ENCODE data around the gene MRPL46. TPM values are rescaled to one million over a fixed set of nuclear protein-coding genes. Genes with fewer than 3 reads are reported as not detected.
"Not testable (repeated sequence)": the region's sequence is repeated elsewhere in the genome, so short reads cannot be mapped to it uniquely, and the experiment has no call there.

The MRPL46 gene
- total RNA-seq, 4 donors from 2014 or later: 17.3 to 30.2 (median 19.3) TPM

DNA sequence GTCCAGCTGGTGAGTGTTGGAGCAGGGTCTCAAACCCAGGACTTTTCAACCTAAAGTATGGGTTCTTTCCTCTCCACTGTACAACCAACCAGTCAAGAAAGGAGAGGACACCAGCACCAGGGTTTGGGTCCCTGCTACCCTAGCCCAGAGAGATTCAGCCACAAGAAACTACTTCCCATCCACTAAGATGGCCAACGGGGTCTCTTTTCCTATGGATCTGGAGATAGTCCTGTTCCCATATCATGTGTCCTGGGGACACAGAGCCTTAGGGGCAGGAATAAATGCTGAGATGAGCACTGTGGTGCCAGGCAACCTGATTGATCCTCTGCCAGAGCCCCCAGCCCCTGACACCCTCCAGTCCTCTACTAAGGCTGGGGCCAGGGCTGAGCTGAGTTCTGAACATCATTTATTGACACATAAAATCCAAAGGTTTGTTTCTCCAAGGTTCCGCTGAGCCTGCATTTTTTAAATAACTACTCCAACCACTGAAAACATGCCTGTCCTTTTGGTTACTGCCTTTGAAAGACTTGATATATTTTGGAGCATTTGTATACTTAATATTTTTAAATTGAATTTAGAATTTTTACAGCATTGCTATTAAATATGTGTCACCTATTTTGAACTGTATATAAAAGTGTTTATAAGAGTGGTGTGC lies 26.0 kb downstream of the MRPL46 start:
- H3K36me3 ChIP-seq: no peaks in the 10 kb centered on the region
- H3K27ac ChIP-seq: no peak overlapping the region
- no peaks in the 10 kb centered on the region for H3K27me3 ChIP-seq
- TF ChIP-seq EP300 (IDR thresholded peaks at IDR 0.05): no peak
- H3K9me3 ChIP-seq: peaks cover 0 to 21% (median 0%) of the 10 kb centered on the region in 4 donors
- no peaks in the 10 kb centered on the region for H3K4me1 ChIP-seq
- 83 to 94% methylated on average over 1 to 2 of the region's 2 CpGs for WGBS, 2 donors
- DNase-seq (ENCODE audit: low spot score in 2 of 2): no peak
- H3K4me3 ChIP-seq: no peak overlapping the region

GRCh38 chr15:88440021-88440420 lies 27.2 kb downstream of the MRPL46 start:
- no peaks in the 10 kb centered on the region for H3K4me1 ChIP-seq
- no peak for DNase-seq (ENCODE audit: low spot score in 2 of 2)
- H3K36me3 ChIP-seq: no peaks in the 10 kb centered on the region
- no peak overlapping the region for H3K27ac ChIP-seq
- H3K9me3 ChIP-seq: peaks cover 0 to 18% (median 0%) of the 10 kb centered on the region in 4 donors
- H3K27me3 ChIP-seq: no peaks in the 10 kb centered on the region
- TF ChIP-seq EP300 (IDR thresholded peaks at IDR 0.05) (no peak), POLR2A (IDR thresholded peaks at IDR 0.05) (no peak), CTCF (IDR thresholded peaks at IDR 0.05) (no peak)
- 69 to 75% methylated on average over 1 of the region's 1 CpG for whole genome bisulfite sequencing, 2 donors
- no peak overlapping the region for H3K4me3 ChIP-seq

GRCh38 chr15:88438181-88438580 lies 29.0 kb downstream of the MRPL46 start:
- Histone ChIP-seq H3K4me1 (no peaks in the 10 kb centered on the region), H3K9me3 (peaks cover 0 to 9% (median 0%) of the 10 kb centered on the region in 4 donors), H3K36me3 (no peaks in the 10 kb centered on the region), H3K4me3 (no peak overlapping the region), H3K27ac (no peak overlapping the region), H3K27me3 (no peaks in the 10 kb centered on the region)
- 69 to 74% methylated on average over 5 of the region's 5 CpGs for WGBS, 2 donors
- DNase-seq (ENCODE audit: low spot score in 2 of 2): no peak
- TF ChIP-seq EP300 (IDR thresholded peaks at IDR 0.05): no peak
- TF ChIP-seq CTCF (IDR thresholded peaks at IDR 0.05): no peak
- no peak for TF ChIP-seq POLR2A (IDR thresholded peaks at IDR 0.05)

DNA sequence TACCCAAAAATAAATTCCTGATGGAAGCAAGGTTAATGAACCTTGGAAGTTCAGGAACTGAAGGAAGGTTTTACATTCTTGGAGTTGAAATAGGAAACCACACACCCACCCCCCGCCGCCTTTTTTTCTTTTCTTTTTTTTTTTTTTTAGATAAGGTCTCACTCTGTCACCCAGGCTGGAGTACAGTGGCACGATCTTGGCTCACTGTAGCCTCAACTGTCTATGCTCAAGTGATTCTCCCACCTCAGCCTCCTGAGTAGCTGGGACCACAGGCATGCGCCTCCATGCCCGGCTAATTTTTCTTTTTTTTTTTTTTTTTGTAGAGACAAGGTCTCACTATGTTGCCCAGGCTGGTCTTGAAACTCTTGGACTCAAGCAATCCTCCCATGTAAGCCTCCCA lies 33.1 kb downstream of the MRPL46 start:
- WGBS, 2 donors: 78 to 81% methylated on average over 5 of the region's 5 CpGs
- H3K9me3 ChIP-seq; H3K36me3 ChIP-seq; H3K27me3 ChIP-seq; H3K27ac ChIP-seq; DNase-seq (ENCODE audit: low spot score in 2 of 2); H3K4me3 ChIP-seq; H3K4me1 ChIP-seq: not testable (repeated sequence)

- no peak for DNase-seq (ENCODE audit: low spot score in 2 of 2)
- WGBS, 2 donors: 85 to 91% methylated on average over 7 of the region's 7 CpGs
- Histone ChIP-seq H3K9me3 (no peaks in the 10 kb centered on the region), H3K4me1 (no peaks in the 10 kb centered on the region), H3K27me3 (no peaks in the 10 kb centered on the region), H3K27ac (no peak overlapping the region), H3K36me3 (no peaks in the 10 kb centered on the region), H3K4me3 (no peak overlapping the region)
- TF ChIP-seq CTCF (IDR thresholded peaks at IDR 0.05): no peak
- no peak for TF ChIP-seq EP300 (IDR thresholded peaks at IDR 0.05)
- no peak for TF ChIP-seq POLR2A (IDR thresholded peaks at IDR 0.05)
These were observed 34.0 kb downstream of the MRPL46 start for GRCh38 chr15:88433046-88433685.

DNA sequence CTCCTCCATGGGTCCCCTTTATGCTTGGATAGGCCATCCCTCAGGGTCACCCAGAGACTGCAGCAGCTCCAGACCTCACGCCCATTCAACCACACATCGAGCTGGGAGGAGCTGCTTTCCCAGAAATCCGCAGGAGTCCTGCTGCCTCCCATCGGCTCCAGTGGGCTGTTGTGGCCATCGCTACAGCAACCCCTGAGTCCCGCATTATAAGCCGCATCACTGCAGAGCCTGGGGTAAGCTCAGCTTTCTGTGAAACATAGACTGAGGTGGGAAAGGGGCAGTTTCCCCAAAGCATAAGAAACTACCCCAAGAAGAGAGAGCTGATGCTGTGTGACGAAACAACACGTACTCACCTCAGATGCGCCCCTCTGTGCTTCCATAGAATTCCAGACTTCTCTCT lies 35.7 kb downstream of the MRPL46 start:
- H3K9me3 ChIP-seq: no peaks in the 10 kb centered on the region
- WGBS, 2 donors: 77 to 78% methylated on average over 10 of the region's 10 CpGs

More for the DNA sequence above, 35.7 kb downstream of the MRPL46 start:
- TF ChIP-seq CTCF (IDR thresholded peaks at IDR 0.05): no peak
- TF ChIP-seq POLR2A (IDR thresholded peaks at IDR 0.05): no peak
- no peak for TF ChIP-seq EP300 (IDR thresholded peaks at IDR 0.05)
- Histone ChIP-seq H3K4me3 (no peak overlapping the region), H3K27ac (no peak overlapping the region), H3K4me1 (no peaks in the 10 kb centered on the region), H3K36me3 (no peaks in the 10 kb centered on the region), H3K27me3 (no peaks in the 10 kb centered on the region)
- no peak for DNase-seq (ENCODE audit: low spot score in 2 of 2)

Measured in tibial nerve (tissue), 4 donors.